Mucosa of rectum (tissue), 2 donors: ENCODE measurements around the gene HMGXB4.

ENCODE experiments used
- H3K27ac ChIP-seq, 2 donors: one replicate each; pipeline ENCODE4 v1.7.0; 2013; ENCODE audit warnings: inconsistent platforms in 2 of 2, low read depth in 2 of 2, low read length in 2 of 2
- H3K27me3 ChIP-seq, 2 donors: one replicate each; pipeline ENCODE4 v1.7.0; 2013; ENCODE audit warnings: low read length in 2 of 2; ENCODE audit not compliant: control insufficient read depth in 2 of 2, insufficient read depth in 2 of 2
- H3K36me3 ChIP-seq, 2 donors: one replicate each; pipeline ENCODE4 v1.7.0; 2013; ENCODE audit warnings: low read length in 2 of 2; ENCODE audit not compliant: control insufficient read depth in 2 of 2, insufficient read depth in 2 of 2
- H3K4me1 ChIP-seq, 2 donors: one replicate each; pipeline ENCODE4 v1.7.0; 2013; ENCODE audit warnings: low read length in 2 of 2, mild to moderate bottlenecking in 1 of 2; ENCODE audit not compliant: control insufficient read depth in 2 of 2, insufficient read depth in 2 of 2
- H3K4me3 ChIP-seq, 2 donors: one replicate each; pipeline ENCODE4 v1.7.0; 2013; ENCODE audit warnings: low read length in 2 of 2
- H3K9ac ChIP-seq, 2 donors: one replicate each; pipeline ENCODE4 v1.7.0; 2013; ENCODE audit warnings: low read length in 2 of 2, low read depth in 1 of 2, mild to moderate bottlenecking in 1 of 2
- H3K9me3 ChIP-seq, 2 donors: one replicate each; pipeline ENCODE4 v1.7.0; 2013; ENCODE audit warnings: low read length in 2 of 2; ENCODE audit not compliant: control insufficient read depth in 2 of 2
- donor health status: healthy.
- donor health status: Normal muscosa, but diverticular disease.

The HMGXB4 gene

GRCh38 chr22:35307892-35308291 is 50.6 kb downstream of the HMGXB4 start:
- no peaks in the 10 kb centered on the region for H3K27me3 ChIP-seq
- H3K9ac ChIP-seq = no peak overlapping the region
- H3K27ac ChIP-seq = no peak overlapping the region
- peaks cover 29 to 30% of the 10 kb centered on the region in 2 donors for H3K4me1 ChIP-seq
- H3K4me3 ChIP-seq = no peak overlapping the region
- H3K36me3 ChIP-seq = peaks cover 0 to 7% of the 10 kb centered on the region in 2 donors
- no peaks in the 10 kb centered on the region for H3K9me3 ChIP-seq

GRCh38 chr22:35308480-35309021 is 51.3 kb downstream of the HMGXB4 start:
- peaks cover 0 to 4% of the 10 kb centered on the region in 2 donors for H3K36me3 ChIP-seq
- H3K9me3 ChIP-seq = no peaks in the 10 kb centered on the region
- H3K27me3 ChIP-seq = no peaks in the 10 kb centered on the region
- no peak overlapping the region for H3K9ac ChIP-seq
- peaks cover 34% of the 10 kb centered on the region in 2 donors for H3K4me1 ChIP-seq
- no peak overlapping the region for H3K27ac ChIP-seq
- no peak overlapping the region for H3K4me3 ChIP-seq

GRCh38 chr22:35310556-35311550 is 53.6 kb downstream of the HMGXB4 start:
- peaks cover 45 to 47% of the 10 kb centered on the region in 2 donors for H3K4me1 ChIP-seq
- peak overlapping the region in 1 of 2 donors; percentile 55 for H3K9ac ChIP-seq
- H3K27ac ChIP-seq = peak overlapping the region; percentile 64 to 65

GRCh38 chr22:35311551-35311999 is 54.3 kb downstream of the HMGXB4 start:
- H3K27ac ChIP-seq = peak overlapping the region; percentile 64 to 65
- peak overlapping the region; percentile 18 to 53 for H3K4me3 ChIP-seq
- H3K36me3 ChIP-seq = no peaks in the 10 kb centered on the region
- no peaks in the 10 kb centered on the region for H3K27me3 ChIP-seq
- peak overlapping the region in 1 of 2 donors; percentile 55 for H3K9ac ChIP-seq
- no peaks in the 10 kb centered on the region for H3K9me3 ChIP-seq
- H3K4me1 ChIP-seq = peaks cover 43 to 47% of the 10 kb centered on the region in 2 donors

More at GRCh38 chr22:35310556-35311550, 53.6 kb downstream of the HMGXB4 start:
- Histone ChIP-seq H3K4me3 (peak overlapping the region; percentile 18 to 53), H3K36me3 (no peaks in the 10 kb centered on the region), H3K27me3 (no peaks in the 10 kb centered on the region), H3K9me3 (no peaks in the 10 kb centered on the region)

GRCh38 chr22:35312198-35313059 is 55.1 kb downstream of the HMGXB4 start:
- Histone ChIP-seq H3K27ac (peak overlapping the region; percentile 45 to 53), H3K36me3 (peaks cover 0 to 1% of the 10 kb centered on the region in 2 donors), H3K4me1 (peaks cover 43 to 47% of the 10 kb centered on the region in 2 donors), H3K4me3 (no peak overlapping the region), H3K9ac (peak overlapping the region in 1 of 2 donors; percentile 26), H3K27me3 (no peaks in the 10 kb centered on the region), H3K9me3 (no peaks in the 10 kb centered on the region)

- H3K9ac ChIP-seq = no peak overlapping the region
- H3K9me3 ChIP-seq = no peaks in the 10 kb centered on the region
- no peaks in the 10 kb centered on the region for H3K27me3 ChIP-seq
- peak overlapping the region in 1 of 2 donors; percentile 12 for H3K27ac ChIP-seq
- peaks cover 6 to 9% of the 10 kb centered on the region in 2 donors for H3K36me3 ChIP-seq
- peaks cover 43 to 47% of the 10 kb centered on the region in 2 donors for H3K4me1 ChIP-seq
- H3K4me3 ChIP-seq = no peak overlapping the region
Measured at GRCh38 chr22:35313311-35314121, 56.2 kb downstream of the HMGXB4 start.

GRCh38 chr22:35314161-35314942 is 57.1 kb downstream of the HMGXB4 start:
- peaks cover 43 to 47% of the 10 kb centered on the region in 2 donors for H3K4me1 ChIP-seq
- no peaks in the 10 kb centered on the region for H3K27me3 ChIP-seq
- H3K4me3 ChIP-seq = no peak overlapping the region
- no peak overlapping the region for H3K27ac ChIP-seq
- H3K36me3 ChIP-seq = peaks cover 13 to 16% of the 10 kb centered on the region in 2 donors
- no peak overlapping the region for H3K9ac ChIP-seq
- H3K9me3 ChIP-seq = no peaks in the 10 kb centered on the region

- no peak overlapping the region for H3K9ac ChIP-seq
- no peaks in the 10 kb centered on the region for H3K9me3 ChIP-seq
- H3K4me3 ChIP-seq = no peak overlapping the region
- H3K27me3 ChIP-seq = no peaks in the 10 kb centered on the region
- H3K36me3 ChIP-seq = peaks cover 16 to 25% of the 10 kb centered on the region in 2 donors
- H3K4me1 ChIP-seq = peaks cover 37 to 41% of the 10 kb centered on the region in 2 donors
- no peak overlapping the region for H3K27ac ChIP-seq
Measured at GRCh38 chr22:35315141-35315854, 58.0 kb downstream of the HMGXB4 start.
